Stimulated activated CD8-positive, alpha-beta memory T cell treated with anti-CD3 and anti-CD28 coated beads, Interleukin-7, amount 100 ng/mL, for 48 hours (primary cell): ENCODE results near the gene UHMK1.
"Not testable (repeated sequence)": the region's sequence is repeated elsewhere in the genome, so short reads cannot be mapped to it uniquely, and the experiment has no call there.

Experiments
- DNase-seq, 2 donors: peaks; one replicate each; pipeline ENCODE4 v3.0.0-alpha.2; 2020; ENCODE audit warnings: low read depth in 1 of 2; ENCODE audit errors: extremely low read depth in 1 of 2

Gene UHMK1

DNA sequence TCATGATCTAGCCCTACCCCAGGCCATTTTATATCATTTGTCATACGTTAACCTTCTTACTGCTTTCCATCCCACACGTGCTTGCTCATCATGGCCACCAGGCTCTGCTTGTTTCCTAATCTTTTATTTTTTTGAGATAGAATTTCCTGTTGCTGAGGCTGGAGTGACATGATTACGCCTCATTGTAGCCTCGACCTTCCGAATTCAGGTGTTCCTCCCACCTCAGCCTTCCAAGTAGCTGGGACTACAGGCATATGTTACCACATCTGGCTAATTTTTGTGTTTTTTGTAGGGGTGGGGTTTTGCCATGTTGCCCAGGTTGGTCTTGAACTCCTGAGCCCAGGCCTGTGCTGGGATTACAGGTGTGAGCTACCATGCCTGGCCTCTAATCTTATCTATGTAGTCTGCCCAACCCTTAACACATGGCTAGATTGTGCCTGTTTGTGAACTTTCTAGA is 67.2 kb downstream of the UHMK1 start:
- DNase-seq: no peak

DNA sequence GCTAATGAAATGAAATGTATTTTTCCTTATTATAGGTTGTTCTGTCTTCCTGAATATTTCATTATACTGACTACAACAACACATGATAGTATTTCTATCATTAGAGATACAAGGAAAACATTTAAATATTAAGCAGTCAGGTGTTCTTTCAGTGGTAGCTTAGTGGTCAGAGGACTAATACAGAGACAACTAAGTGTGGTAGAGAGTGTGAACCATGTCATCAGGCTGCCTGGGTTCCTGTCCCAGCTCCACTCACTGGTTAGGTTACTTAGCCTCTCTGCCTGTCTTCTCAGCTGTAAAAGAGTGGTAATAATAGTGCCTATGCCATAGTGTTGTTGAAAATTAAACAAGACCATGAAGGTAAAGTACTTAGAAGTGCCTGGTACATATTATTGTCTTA is 67.8 kb downstream of the UHMK1 start:
- DNase-seq: no peak

DNA sequence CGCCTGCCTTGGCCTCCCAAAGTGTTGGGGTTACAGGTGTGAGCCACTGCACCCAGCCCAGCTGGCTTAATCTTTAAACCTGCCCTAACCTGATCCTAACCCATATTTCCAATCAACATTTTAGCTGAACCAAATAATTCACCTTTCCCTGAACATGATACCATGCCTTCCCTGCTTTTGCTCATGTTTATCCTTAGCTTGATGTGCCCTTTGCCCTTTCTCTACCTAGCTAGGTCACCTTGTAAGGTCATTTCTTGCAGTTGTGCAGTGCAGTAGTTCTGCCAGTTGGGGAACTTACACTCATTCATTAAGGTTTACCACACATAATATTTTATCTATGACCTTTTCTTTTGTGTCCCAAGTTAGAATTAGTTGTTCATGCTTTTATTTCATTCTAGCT is 69.3 kb downstream of the UHMK1 start:
- DNase-seq: no peak

DNA sequence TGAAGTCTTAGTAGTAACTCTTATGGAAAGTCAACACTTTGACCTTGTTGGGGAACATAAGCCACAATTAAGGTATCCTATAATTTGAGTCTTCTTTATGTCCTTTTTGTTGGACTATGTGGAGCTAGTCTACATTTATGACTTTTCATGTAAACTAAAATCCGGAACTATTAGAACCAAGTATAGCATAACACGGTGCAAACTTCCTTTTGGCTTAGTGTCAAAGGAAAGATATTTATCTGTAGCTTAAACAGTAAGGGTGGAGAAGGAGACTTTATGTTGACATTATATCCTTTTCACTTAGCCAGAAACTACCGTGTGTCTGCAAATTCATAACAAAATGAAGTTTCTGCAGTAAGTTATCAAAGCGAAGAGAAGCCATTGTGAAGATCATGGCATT is 71.2 kb downstream of the UHMK1 start:
- DNase-seq: no peak

DNA sequence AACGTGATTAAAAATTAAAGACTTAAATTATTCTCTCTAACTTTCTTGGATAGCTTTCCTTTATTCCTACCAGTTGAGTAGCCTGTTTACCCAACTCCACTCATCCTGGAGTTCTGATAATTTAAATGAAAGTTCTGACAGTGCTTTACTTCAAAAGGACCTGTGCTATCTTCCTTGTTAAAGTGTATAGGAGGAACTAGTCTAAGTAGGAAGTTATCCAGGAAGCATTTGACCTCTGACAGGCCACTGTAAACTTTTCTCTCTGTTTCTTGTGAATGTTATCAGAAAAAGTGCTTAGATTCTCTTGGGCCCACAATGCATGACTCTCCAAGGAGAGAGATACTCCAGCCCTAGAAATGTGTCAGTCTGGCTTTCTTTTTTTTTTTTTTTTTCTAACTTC is 73.1 kb downstream of the UHMK1 start:
- no peak for DNase-seq

DNA sequence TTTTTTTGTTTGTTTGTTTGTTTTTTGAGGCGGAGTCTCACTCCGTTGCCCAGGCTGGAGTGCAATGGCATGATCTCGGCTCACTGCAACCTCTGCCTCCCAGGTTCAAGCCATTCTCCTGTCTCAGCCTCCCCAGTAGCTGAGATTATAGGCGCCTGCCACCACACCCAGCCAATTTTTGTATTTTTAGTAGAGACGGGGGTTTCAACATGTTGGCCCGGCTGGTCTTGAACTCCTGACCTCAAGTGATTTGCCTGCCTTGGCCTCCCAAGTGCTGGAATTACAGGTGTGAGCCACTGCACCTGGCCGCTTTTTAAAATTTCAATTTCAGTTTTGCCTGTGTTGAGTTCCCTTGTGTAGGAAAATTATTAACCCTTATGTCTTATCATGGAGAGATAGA is 73.5 kb downstream of the UHMK1 start:
- DNase-seq: not testable (repeated sequence)

DNA sequence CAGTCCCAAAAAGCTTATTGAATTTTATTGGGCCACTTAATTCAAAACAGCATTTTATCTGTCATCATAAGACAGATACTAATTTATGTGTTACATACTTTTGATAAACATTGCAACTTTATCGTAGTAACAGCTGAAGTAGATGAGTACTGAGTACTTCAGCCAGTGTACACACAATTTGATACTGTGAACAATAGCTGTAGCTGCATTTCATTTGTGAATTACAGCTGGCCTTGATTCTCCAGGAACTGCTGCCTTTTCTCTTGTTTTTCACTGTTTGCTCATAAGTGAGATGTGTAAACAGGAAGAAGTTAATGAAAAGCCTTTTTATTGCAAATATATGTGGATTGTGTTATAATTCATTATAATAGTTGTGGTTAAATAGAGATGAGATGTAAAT is 74.1 kb downstream of the UHMK1 start:
- no peak for DNase-seq

DNA sequence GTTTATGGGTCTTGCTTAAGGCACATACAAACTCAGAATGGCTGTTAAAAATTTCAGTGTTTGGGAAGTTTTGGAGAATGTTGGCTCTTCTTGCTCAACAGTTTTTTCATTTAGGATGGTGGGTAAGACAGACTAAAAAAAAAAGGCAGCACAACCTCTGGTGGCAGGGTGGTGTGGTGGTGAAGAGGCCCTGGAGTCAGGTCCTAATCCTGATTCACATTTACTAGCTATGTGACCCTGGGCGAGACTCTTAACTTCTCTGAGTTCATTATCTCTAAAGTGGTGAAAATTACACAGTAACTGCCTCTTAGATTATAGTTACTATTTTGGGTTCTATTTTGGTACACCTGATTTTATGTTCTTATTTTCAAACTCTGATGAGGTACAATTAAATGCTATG is 75.5 kb downstream of the UHMK1 start:
- DNase-seq: no peak

DNA sequence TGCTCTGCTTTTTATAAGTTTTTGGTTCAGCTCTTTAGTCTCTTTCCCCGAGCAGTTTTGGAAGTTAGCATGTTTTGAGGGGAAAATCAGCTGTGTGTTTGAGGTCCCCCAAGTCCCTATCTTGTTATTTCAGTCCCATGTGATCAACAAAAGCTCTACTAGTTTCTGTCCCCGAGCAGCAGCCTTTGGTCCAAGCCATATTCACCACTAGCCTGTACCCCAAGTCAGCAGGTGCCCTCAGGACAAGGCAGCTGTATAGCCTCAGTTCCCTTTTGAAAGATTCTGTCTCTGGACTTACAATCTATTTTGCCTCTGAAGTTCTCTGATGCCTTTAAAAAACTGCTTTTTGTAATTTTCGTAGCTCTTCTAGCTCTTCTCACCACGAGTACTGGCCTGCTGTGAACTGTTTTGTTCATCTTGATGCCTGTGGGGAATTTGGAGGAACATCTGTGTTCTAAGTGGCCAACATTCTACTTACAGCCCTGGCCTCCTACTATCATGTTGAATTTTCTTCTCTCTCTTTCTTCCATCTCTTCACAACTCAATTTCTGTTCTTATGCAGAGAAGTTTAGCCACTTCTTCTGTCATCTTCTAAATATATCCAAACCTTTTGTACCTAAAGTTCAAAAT is 80.6 kb downstream of the UHMK1 start:
- DNase-seq: no peak

DNA sequence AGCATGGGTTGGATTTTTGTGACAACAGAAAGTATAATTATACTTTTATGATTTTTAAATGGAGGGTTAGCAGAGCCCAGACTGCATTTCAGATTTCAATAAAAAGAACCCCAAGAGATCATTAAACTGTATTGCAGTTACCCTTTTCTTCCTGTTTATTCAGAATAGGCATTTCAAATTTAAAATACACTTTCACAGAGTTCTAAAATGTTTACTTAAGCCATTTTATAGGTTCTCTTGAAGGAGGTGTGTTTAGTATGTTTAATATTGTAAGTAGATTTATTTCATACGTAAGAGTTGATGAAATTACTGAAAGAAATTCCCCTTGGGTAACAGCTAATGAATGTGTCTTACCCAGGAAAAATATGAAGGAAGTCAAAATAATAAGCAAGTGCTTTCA is 81.3 kb downstream of the UHMK1 start:
- no peak for DNase-seq
